CD14-positive monocyte (primary cell): ENCODE measurements around the gene ZNF747. TPM values are rescaled to one million over a fixed set of nuclear protein-coding genes. Genes with fewer than 3 reads are reported as not detected.

Source experiments
- DNase-seq, 3 donors: peaks; one replicate each; pipeline ENCODE4 v3.0.0-alpha.2; 2011 to 2022
- H2AFZ ChIP-seq: 2 replicates; pipeline ENCODE4 v1.6.0; 2012; ENCODE audit warnings: mild to moderate bottlenecking, low read depth, low read length, inconsistent platforms; ENCODE audit not compliant: insufficient read depth, poor library complexity, severe bottlenecking
- H3K27ac ChIP-seq, 2 donors: 1 replicate in 1 of 2; 2 replicates in 1 of 2; pipeline ENCODE4 v1.5.1; 2012 to 2013; ENCODE audit warnings: low read length in 2 of 2, control low read depth in 1 of 2, inconsistent platforms in 1 of 2, low read depth in 1 of 2, mild to moderate bottlenecking in 1 of 2
- H3K27me3 ChIP-seq, 2 donors: one replicate each; pipeline versions ENCODE4 v1.6.0 to v1.6.1; 2011 to 2013; ENCODE audit warnings: low read length in 2 of 2; ENCODE audit not compliant: control insufficient read depth in 2 of 2, insufficient read depth in 2 of 2
- H3K36me3 ChIP-seq, 2 donors: replicated peaks in 1 of 2; 1 replicate in 1 of 2; 2 replicates in 1 of 2; pipeline versions ENCODE4 v1.5.1 to v1.6.1; 2012 to 2013; ENCODE audit warnings: low read length in 2 of 2, control low read depth in 1 of 2, inconsistent platforms in 1 of 2, mild to moderate bottlenecking in 1 of 2; ENCODE audit not compliant: insufficient read depth in 2 of 2, control insufficient read depth in 1 of 2
- H3K4me1 ChIP-seq, 2 donors: 1 replicate in 1 of 2; 2 replicates in 1 of 2; pipeline versions ENCODE4 v1.5.1 to v1.6.1; 2012 to 2013; ENCODE audit warnings: low read length in 2 of 2, control low read depth in 1 of 2, inconsistent platforms in 1 of 2, mild to moderate bottlenecking in 1 of 2, moderate library complexity in 1 of 2; ENCODE audit not compliant: insufficient read depth in 2 of 2, control insufficient read depth in 1 of 2
- H3K4me2 ChIP-seq: replicated peaks from 2 replicates; pipeline ENCODE3; 2012; ENCODE audit warnings: low read length, moderate library complexity, mild to moderate bottlenecking; ENCODE audit not compliant: poor library complexity, severe bottlenecking; ENCODE audit errors: extremely low read depth
- H3K4me3 ChIP-seq, 3 experiments: fragments of 200-600 bp in 1 of 3; sonication (generic) in 1 of 3; replicated peaks in 1 of 3; 1 replicate in 2 of 3; 2 replicates in 1 of 3; pipeline ENCODE4 v1.5.1; 2011 to 2013; ENCODE audit warnings: low read length in 3 of 3, mild to moderate bottlenecking in 3 of 3, control low read depth in 2 of 3, low read depth in 2 of 3, inconsistent platforms in 1 of 3, moderate library complexity in 1 of 3
- H3K79me2 ChIP-seq: 2 replicates; pipeline ENCODE4 v1.6.0; 2012; ENCODE audit warnings: mild to moderate bottlenecking, control low read depth, inconsistent platforms, low read length, moderate library complexity; ENCODE audit not compliant: insufficient read depth
- H3K9ac ChIP-seq: 2 replicates; pipeline ENCODE4 v1.6.0; 2017; ENCODE audit warnings: low read length, mild to moderate bottlenecking; ENCODE audit not compliant: insufficient read depth, poor library complexity, severe bottlenecking
- H3K9me3 ChIP-seq, 2 donors: replicated peaks in 1 of 2; 1 replicate in 1 of 2; 2 replicates in 1 of 2; pipeline versions ENCODE4 v1.5.1 to v1.6.1; 2012 to 2013; ENCODE audit warnings: low read length in 2 of 2, control low read depth in 1 of 2; ENCODE audit not compliant: control insufficient read depth in 1 of 2, insufficient read depth in 1 of 2
- H4K20me1 ChIP-seq: 2 replicates; pipeline ENCODE4 v1.6.0; 2012; ENCODE audit warnings: mild to moderate bottlenecking, low read length, control low read depth, moderate library complexity; ENCODE audit not compliant: insufficient read depth
- H3K27ac Mint-ChIP-seq, 7 donors: one replicate each; pipeline ENCODE4 v1.8.0; 2020; ENCODE audit warnings: mild to moderate bottlenecking in 7 of 7, mixed read lengths in 7 of 7, moderate library complexity in 6 of 7, inconsistent platforms in 2 of 7
- H3K27me3 Mint-ChIP-seq, 3 donors: one replicate each; pipeline ENCODE4 v1.8.0; 2021 to 2022; ENCODE audit warnings: low read depth in 3 of 3, mild to moderate bottlenecking in 3 of 3, mixed read lengths in 3 of 3, moderate library complexity in 3 of 3, inconsistent platforms in 1 of 3
- H3K36me3 Mint-ChIP-seq, 2 donors: one replicate each; pipeline ENCODE4 v1.8.0; 2020; ENCODE audit warnings: mixed read lengths in 2 of 2, inconsistent platforms in 1 of 2, mild to moderate bottlenecking in 1 of 2
- H3K4me1 Mint-ChIP-seq: one replicate; pipeline ENCODE4 v1.8.0; 2020; ENCODE audit warnings: mild to moderate bottlenecking, mixed read lengths
- H3K4me3 Mint-ChIP-seq, 2 donors: one replicate each; pipeline ENCODE4 v1.8.0; 2020; ENCODE audit warnings: mild to moderate bottlenecking in 2 of 2, mixed read lengths in 2 of 2, moderate library complexity in 1 of 2
- H3K9me3 Mint-ChIP-seq, 7 donors: one replicate each; pipeline ENCODE4 v1.8.0; 2020 to 2022; ENCODE audit warnings: mixed read lengths in 7 of 7, mild to moderate bottlenecking in 6 of 7, moderate library complexity in 6 of 7, inconsistent platforms in 2 of 7
- CTCF ChIP-seq: fragments of 200-600 bp; IDR thresholded peaks from one replicate; pipeline ENCODE4 v1.8.0; 2022; ENCODE audit warnings: antibody characterized with exemption, mild to moderate bottlenecking
- WGBS: methylation state at CpG from one replicate; pipeline ENCODE4 v1.1.5; 2013; ENCODE audit warnings: missing lambda C conversion rate; ENCODE audit not compliant: insufficient coverage; 5-methylcytosine and 5-hydroxymethylcytosine counted together
- intact Hi-C, 2 donors: fragments of 100-400 bp; cut with micrococcal nuclease; formaldehyde crosslinking; loops; one replicate each; pipeline versions ENCODE4 v1.15.0 to v1.15.1; 2023
- polyA plus RNA-seq, 3 donors: library from polyadenylated mRNA; depleted of rRNA in 1 of 3; unstranded in 2 of 3; stranded (reverse) in 1 of 3; fragments of 300-500 nt in 2 of 3; fragments of >200 nt in 1 of 3; fragmentation: Illumina TruSeq in 2 of 3; gene quantifications; 1 replicate in 2 of 3; 2 replicates in 1 of 3; pipeline ENCODE4 v1.2.3, GENCODE V29; 2012 to 2021

Gene ZNF747
- polyA plus RNA-seq, 3 donors, result 4.1 to 6.6 (median 4.4) TPM

- Mint-ChIP-seq H3K36me3 (no peaks in the 10 kb centered on the region), H3K27ac (peak overlapping the region; percentile 70 to 91 (median 88)), H3K9me3 (no peaks in the 10 kb centered on the region), H3K4me3 (peak overlapping the region; percentile 81 to 91), H3K27me3 (peaks cover 1 to 2% (median 2%) of the 10 kb centered on the region in 3 donors), H3K4me1 (peaks cover 51% of the 10 kb centered on the region)
- Histone ChIP-seq H3K79me2 (peaks cover 17% of the 10 kb centered on the region), H3K4me3 (peak overlapping the region; percentile 81 to 87 (median 87)), H3K9ac (peak overlapping the region; percentile 86), H3K27ac (peak overlapping the region; percentile 73 to 90), H4K20me1 (no peaks in the 10 kb centered on the region), H2AFZ (peak overlapping the region; percentile 89), H3K36me3 (no peaks in the 10 kb centered on the region), H3K27me3 (no peaks in the 10 kb centered on the region), H3K4me1 (peaks cover 48 to 64% of the 10 kb centered on the region in 2 donors), H3K9me3 (no peaks in the 10 kb centered on the region), H3K4me2 (peak overlapping the region; percentile 97)
- intact Hi-C loops, result loop anchor here (5.0 kb wide), 2 partner anchors 34 to 86 kb away; partner anchors contain the start of gene FBRS (in 1 of the 2)
- no peak for TF ChIP-seq CTCF
- DNase-seq, result no peak
- 2% methylated on average over 7 of the region's 22 CpGs for WGBS
Observed at GRCh38 chr16:30570636-30571444, 36.2 kb upstream of the ZNF747 start.

- H3K4me1 ChIP-seq, result peaks cover 48 to 56% of the 10 kb centered on the region in 2 donors
- Mint-ChIP-seq H3K4me3 (no peak overlapping the region), H3K9me3 (no peaks in the 10 kb centered on the region), H3K27ac (peak overlapping the region in 5 of 7 donors; percentile 18 to 45 (median 35)), H3K36me3 (no peaks in the 10 kb centered on the region), H3K4me1 (peaks cover 43% of the 10 kb centered on the region), H3K27me3 (peaks cover 1 to 6% (median 3%) of the 10 kb centered on the region in 3 donors)
- peak in 1 of 3 donors; percentile 26 for DNase-seq
- no peak overlapping the region for H3K9ac ChIP-seq
- H3K27ac ChIP-seq, result peak overlapping the region in 1 of 2 donors; percentile 3
- no peak for TF ChIP-seq CTCF
- H3K4me2 ChIP-seq, result peak overlapping the region; percentile 97
- H3K79me2 ChIP-seq, result peaks cover 17% of the 10 kb centered on the region
- intact Hi-C loops, result loop anchor here (5.0 kb wide), 2 partner anchors 33 to 87 kb away; partner anchors contain the start of gene FBRS (in 1 of the 2)
- no peaks in the 10 kb centered on the region for H4K20me1 ChIP-seq
- 93% methylated on average over 42 of the region's 44 CpGs for WGBS
- no peaks in the 10 kb centered on the region for H3K27me3 ChIP-seq
- H3K4me3 ChIP-seq, result peak overlapping the region in 1 of 3 experiments; percentile 87
- no peaks in the 10 kb centered on the region for H3K36me3 ChIP-seq
- no peaks in the 10 kb centered on the region for H3K9me3 ChIP-seq
- no peak overlapping the region for H2AFZ ChIP-seq
Observed at GRCh38 chr16:30569746-30570635, 35.3 kb upstream of the ZNF747 start.
